ENCODE measurements around the gene SLC1A4.
A peak's percentile ranks its signal among the peaks of the same experiment; 100 is the strongest.
"Not testable (repeated sequence)": the region's sequence is repeated elsewhere in the genome, so short reads cannot be mapped to it uniquely, and the experiment has no call there.

SLC1A4 gene

DNA sequence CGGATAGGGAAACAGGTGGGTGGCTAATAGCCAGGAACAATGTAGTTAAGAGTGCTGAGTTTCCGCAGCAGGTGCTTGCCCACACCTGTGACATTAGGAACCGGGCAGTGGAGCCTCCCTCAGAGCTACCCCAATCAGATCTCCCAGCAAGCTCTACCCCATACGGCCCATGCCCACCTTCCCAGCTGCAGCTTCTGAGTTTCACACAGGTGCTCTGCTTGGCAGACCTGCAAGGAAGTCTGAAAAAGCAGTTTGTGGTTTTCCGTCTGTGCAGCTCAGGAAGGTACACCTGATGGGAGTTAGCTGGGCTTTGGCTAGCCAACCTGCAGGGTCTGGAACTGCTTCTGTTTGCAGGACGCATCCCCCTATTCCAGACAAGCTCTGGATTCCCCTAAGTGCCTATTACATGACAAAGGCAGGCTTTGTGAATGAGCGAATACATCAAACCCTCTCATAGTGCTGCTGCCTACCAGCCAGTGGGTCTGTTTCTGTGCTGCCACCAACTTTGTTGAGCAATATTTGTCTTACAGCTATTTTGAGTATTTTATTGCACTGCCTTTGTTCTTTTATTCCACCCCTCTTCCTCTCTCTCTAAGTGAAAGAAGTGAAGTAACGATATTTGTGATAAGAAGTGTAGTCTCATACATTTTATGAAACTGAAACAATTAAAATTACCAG, 42.3 kb downstream of the SLC1A4 start:
- no peak for DNase-seq (ENCODE audit: low read depth)

DNA sequence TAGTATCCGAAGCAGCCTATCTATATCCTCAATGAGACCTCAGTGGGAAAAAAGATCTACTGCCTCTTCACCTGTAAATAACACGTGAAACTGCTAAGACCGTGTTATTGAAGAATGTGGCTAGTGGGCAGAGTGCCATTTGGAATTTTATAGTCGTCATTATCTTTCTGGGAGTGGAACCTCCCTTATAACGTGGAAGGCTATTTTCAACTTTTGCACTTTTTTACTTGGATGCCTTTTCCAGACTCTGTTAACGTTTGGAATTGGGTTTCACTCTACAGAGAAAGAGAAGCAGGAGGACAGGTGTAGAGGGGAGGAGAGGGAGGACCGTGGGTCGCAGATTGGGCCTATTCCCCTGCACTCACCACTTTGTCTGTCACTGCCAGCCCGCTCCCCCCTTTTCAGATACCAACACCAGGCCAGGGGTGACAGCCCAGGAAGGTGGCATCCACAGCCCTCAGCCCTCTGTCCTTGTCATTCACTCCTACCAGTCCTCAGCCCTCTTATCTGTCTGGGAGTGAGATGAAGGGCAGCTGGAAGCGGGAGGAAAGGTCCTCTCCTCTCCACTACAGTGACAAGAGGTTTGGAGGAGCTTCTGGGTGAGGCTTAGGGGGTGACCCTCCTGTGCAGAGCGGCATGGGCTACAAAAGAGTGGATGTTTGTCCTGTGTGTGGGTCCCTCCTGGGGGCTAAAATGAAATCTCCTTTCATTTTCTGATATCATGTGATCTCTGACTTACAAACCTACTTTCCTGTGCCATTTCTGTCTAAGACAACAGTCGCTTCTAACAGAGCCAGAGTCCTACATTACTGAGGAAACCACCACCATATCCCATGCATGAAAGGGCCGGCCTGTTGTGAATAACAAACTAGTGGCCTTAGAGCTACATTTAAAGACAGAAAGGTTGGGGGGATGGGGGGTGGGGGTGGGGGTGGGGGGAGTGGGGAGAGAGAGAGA, 43.1 kb downstream of the SLC1A4 start:
- no peak for DNase-seq (ENCODE audit: low read depth)
- H3K4me3 ChIP-seq (ENCODE audit: low read depth, low read length): peak overlapping the region; percentile 46
- TF ChIP-seq, protein P1, sequence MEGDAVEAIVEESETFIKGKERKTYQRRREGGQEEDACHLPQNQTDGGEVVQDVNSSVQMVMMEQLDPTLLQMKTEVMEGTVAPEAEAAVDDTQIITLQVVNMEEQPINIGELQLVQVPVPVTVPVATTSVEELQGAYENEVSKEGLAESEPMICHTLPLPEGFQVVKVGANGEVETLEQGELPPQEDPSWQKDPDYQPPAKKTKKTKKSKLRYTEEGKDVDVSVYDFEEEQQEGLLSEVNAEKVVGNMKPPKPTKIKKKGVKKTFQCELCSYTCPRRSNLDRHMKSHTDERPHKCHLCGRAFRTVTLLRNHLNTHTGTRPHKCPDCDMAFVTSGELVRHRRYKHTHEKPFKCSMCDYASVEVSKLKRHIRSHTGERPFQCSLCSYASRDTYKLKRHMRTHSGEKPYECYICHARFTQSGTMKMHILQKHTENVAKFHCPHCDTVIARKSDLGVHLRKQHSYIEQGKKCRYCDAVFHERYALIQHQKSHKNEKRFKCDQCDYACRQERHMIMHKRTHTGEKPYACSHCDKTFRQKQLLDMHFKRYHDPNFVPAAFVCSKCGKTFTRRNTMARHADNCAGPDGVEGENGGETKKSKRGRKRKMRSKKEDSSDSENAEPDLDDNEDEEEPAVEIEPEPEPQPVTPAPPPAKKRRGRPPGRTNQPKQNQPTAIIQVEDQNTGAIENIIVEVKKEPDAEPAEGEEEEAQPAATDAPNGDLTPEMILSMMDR (IDR thresholded peaks at IDR 0.05; ENCODE audit: low read depth, low read length, missing control alignments): no peak

More for the DNA sequence above, 42.3 kb downstream of the SLC1A4 start:
- H3K4me3 ChIP-seq (ENCODE audit: low read depth, low read length): peak overlapping the region; percentile 46
- TF ChIP-seq, protein P1 (IDR thresholded peaks at IDR 0.05; ENCODE audit: low read depth, low read length, missing control alignments): no peak

DNA sequence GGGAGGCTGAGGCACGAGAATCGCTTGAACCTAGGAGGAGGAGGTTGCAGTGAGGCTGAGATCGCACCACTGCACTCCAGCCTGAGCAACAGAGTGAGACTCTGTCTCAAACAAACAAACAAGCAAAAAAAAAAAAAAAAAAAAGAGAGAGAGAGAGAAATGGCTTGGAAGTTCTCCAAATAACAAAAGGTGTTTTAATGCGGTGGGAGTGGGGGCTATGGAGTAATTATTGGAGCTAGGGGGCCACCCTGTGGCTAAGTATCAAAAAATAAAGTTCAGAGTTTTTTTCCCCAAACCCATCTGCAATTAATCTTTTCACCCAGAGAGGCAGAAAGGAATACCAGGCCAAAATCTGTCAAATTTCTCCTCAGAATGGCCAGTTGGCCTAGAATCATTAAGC, 44.0 kb downstream of the SLC1A4 start:
- no peak for DNase-seq (ENCODE audit: low read depth)
- TF ChIP-seq, protein P1 (IDR thresholded peaks at IDR 0.05; ENCODE audit: low read depth, low read length, missing control alignments): peak; percentile 30
- H3K4me3 ChIP-seq (ENCODE audit: low read depth, low read length): no peak overlapping the region

DNA sequence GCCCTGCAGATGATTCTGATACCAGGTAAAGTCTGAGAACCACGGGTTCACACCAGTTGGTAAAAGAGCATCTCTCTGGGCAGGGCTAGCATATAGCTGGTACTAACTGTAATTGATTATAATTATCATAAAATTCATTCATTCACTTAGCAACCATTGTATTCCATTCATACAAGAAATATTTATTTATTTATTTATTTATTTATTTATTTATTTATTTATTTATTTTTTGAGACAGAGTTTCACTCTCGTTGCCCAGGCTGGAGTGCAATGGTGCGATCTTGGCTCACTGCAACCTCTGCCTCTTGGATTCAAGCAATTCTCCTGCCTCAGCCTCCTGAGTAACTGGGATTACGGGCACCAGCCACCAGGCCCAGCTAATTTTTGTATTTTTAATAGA, 44.5 kb downstream of the SLC1A4 start:
- H3K4me3 ChIP-seq (ENCODE audit: low read depth, low read length); DNase-seq (ENCODE audit: low read depth): not testable (repeated sequence)

DNA sequence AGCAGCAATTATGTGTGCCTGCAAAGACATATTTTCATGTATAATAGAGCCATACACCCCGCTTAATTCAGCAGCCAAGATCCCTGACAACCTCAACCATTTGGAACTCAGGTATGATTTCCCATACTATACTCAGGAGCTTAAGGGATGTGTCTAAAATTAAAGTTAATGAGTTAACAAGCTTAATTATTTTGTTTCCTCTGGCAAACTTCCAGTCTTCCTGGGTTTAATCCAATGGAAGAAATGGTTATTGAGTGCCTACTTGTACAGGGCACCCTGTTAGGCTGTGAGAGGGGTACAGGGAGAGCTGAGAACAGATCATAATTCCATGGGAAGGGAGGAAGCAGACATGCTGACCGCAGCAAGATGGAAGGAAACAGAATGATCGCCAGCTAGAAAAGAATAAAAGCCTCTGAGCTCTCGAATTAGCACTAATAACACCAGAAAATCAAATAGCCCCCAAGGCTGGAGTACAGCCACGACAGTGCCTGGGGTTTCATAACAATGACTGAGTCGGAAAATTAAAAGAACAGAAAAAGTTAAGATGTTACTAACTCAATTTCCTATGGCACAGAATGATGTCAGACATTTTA, 46.2 kb downstream of the SLC1A4 start:
- no peak for DNase-seq (ENCODE audit: low read depth)
- TF ChIP-seq, protein P1 (IDR thresholded peaks at IDR 0.05; ENCODE audit: low read depth, low read length, missing control alignments): no peak
- H3K4me3 ChIP-seq (ENCODE audit: low read depth, low read length): no peak overlapping the region

DNA sequence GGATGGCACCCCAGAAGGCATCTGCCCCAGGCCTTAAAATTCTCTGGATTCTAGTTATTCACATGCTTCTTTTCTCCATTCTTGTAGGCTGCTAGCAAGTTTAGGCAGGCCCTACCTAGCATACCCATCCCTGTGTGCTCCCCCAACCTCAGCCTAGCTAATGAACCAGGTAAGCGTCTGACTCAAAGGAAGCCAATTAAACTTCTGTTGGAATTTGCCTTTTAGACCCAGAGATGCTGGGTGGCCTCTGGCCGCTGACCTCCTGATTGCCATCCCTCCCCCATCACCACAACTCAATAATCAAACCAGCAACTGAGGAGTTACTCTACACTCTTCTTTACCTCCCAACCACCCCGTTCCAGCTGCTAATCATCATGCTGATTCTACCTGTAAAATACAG, 48.0 kb downstream of the SLC1A4 start:
- TF ChIP-seq, protein P1 (IDR thresholded peaks at IDR 0.05; ENCODE audit: low read depth, low read length, missing control alignments): no peak
- no peak for DNase-seq (ENCODE audit: low read depth)
- H3K4me3 ChIP-seq (ENCODE audit: low read depth, low read length): no peak overlapping the region

DNA sequence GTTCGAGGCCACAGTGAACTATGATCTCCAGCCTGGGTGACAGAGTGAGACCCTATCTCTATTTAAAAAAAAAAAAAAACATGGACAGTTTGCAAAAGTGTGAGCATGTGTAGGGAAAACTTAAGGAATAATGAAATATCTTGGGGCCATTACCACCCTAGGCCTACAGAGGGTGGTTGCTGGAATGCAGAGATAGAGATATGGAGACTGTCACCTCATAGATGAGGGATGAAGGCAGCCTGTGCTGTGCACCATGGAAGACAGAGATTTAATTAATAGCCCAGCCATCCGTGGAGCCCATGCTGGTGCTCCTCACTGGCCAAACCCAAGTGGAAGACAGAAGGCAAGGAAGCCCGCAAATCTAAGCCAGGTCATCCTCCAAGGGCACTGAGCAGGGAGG, 50.4 kb downstream of the SLC1A4 start:
- TF ChIP-seq, protein P1 (IDR thresholded peaks at IDR 0.05; ENCODE audit: low read depth, low read length, missing control alignments): no peak
- no peak overlapping the region for H3K4me3 ChIP-seq (ENCODE audit: low read depth, low read length)
- DNase-seq (ENCODE audit: low read depth): no peak
